Mononuclear cell (primary cell): ENCODE results near the gene ZNF764. TPM values are rescaled to one million over a fixed set of nuclear protein-coding genes. Genes with fewer than 3 reads are reported as not detected.

Experiments used
- H3K27me3 ChIP-seq: 2 replicates; pipeline ENCODE4 v1.6.0; 2011; ENCODE audit warnings: low read length, control low read depth; ENCODE audit not compliant: insufficient read depth
- H3K4me1 ChIP-seq: 2 replicates; pipeline ENCODE4 v1.5.1; 2011; ENCODE audit warnings: mild to moderate bottlenecking, low read length, control low read depth; ENCODE audit not compliant: insufficient read depth
- H3K4me3 ChIP-seq: 2 replicates; pipeline ENCODE4 v1.5.1; 2011; ENCODE audit warnings: mild to moderate bottlenecking, low read length, moderate library complexity
- H3K9me3 ChIP-seq: 2 replicates; pipeline ENCODE4 v1.5.1; 2011; ENCODE audit warnings: low read depth, mild to moderate bottlenecking, control low read depth, low read length
- total RNA-seq: library from RNA; depleted of rRNA; stranded (reverse); fragments of >200 nt; gene quantifications from one replicate; pipeline ENCODE4 v1.2.3, GENCODE V29; 2012

The ZNF764 gene
- total RNA-seq, 1 donor: 10.5 TPM

DNA sequence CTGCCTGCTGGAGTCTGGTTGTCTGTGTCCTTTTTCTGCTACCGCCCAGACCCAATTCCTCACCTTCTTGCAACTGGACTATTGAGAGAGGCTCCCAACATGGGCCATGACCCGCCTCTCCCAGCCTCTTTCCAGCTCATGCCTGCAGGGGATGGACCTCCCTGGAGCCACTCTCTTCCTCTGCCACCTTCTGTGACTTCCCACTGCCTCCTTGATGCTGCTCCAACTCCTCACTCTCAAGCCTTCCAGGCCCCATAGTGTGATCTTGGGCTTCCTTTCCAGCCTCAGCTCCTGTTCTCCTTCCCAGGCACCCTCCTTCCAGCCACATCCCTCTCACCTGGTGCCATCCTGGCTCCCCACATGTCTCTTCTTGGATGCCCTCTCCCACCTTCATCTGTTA, 42.9 kb downstream of the ZNF764 start:
- Histone ChIP-seq H3K9me3 (no peaks in the 10 kb centered on the region), H3K4me3 (no peak overlapping the region), H3K27me3 (no peaks in the 10 kb centered on the region), H3K4me1 (no peaks in the 10 kb centered on the region)

DNA sequence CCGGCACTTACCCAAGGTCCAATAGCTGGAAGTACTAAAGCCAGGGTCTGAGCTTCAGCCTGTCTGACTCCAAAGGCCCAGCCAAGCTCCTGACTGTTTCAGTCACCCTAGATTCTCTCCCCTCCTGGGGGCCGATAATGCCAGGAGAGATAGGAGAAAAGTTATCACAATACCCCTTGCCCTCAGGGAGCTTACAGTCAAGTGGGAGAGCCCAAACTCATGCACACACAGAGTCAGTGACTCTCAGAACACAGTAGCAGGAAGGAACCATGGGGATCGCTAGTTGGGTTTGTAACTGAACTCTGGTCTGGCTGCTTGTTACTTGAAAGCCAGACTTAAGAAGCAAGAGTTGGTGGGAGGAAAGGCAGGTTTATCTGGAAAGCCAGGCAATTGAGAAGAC, 46.7 kb downstream of the ZNF764 start:
- Histone ChIP-seq H3K4me1 (no peaks in the 10 kb centered on the region), H3K4me3 (no peak overlapping the region), H3K27me3 (no peaks in the 10 kb centered on the region), H3K9me3 (no peaks in the 10 kb centered on the region)

DNA sequence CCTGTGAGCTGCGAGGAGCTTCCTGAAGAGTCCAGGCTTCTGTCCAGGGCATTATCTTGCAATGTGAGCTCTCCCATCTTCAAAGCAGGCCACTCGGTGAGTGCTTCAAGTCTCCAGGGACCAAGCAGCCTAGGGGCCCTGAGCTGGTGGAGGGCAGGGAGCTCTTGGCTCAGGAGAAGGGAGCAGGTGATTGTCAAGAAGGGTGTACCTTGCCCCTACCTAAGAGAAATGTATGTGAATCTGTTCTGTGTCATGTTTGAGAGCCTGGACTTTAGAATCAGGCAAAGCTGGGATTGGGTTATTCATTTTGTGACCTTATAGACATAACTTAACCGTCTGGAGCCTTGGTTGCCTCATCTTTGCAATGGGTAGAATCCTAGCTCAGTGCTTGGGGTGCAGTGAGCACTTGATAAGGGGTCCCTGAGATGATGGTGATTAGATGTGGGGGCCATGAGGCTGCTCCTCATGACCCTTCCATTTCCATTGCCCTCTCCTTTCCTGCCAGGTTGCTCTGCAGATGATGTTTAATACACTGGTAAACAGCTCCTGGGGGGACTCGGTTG, 47.7 kb downstream of the ZNF764 start:
- Histone ChIP-seq H3K27me3 (no peaks in the 10 kb centered on the region), H3K9me3 (no peaks in the 10 kb centered on the region)

DNA sequence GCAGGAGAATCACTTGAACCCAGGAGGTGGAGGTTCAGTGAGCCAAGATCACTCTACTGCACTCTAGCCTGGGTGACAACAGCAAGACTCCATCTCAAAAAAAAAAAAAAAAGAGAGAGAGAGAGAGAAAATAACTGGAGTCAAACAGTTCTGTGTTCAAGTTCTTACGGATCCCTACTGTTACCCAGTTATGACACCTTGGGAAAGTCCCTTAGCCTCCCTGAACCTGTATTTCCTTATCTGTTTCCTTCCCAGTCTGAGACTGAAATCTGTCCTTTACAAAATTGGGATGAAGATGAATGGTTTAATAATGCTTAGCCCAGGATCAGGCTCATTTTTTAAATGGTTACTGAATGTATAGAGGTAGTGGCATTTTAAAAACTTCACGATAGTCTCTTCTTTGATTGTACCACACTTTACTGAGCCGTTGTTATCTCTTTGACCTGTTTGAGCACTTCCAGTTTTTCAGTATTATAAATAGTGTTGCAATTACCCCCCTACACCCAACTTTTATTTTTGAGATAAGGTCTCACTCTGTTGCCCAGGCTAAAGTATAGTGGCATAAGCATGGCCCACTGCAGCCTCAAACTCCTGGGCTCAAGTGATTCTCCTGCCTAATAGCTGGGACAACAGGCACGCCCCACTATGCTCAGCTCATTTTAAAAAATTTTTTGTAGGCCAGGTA, 49.0 kb downstream of the ZNF764 start:
- no peaks in the 10 kb centered on the region for H3K4me1 ChIP-seq
- no peak overlapping the region for H3K4me3 ChIP-seq
- no peaks in the 10 kb centered on the region for H3K9me3 ChIP-seq
- H3K27me3 ChIP-seq: no peaks in the 10 kb centered on the region

More for the DNA sequence above, 47.7 kb downstream of the ZNF764 start:
- Histone ChIP-seq H3K4me1 (no peaks in the 10 kb centered on the region), H3K4me3 (no peak overlapping the region)

Other genes starting within 250 kb of the ZNF764 start
- gene CD2BP2, start 203.1 kb downstream of the ZNF764 start, total RNA-seq: 21.5 TPM
- 12.0 TPM for gene TBC1D10B, start 187.9 kb downstream of the ZNF764 start, total RNA-seq
- 2.1 TPM for gene MYL11, start 183.6 kb downstream of the ZNF764 start, total RNA-seq
- 38.7 TPM for gene SEPTIN1, start 175.8 kb downstream of the ZNF764 start, total RNA-seq
- gene ZNF48, start 163.0 kb downstream of the ZNF764 start, total RNA-seq: 3.8 TPM
- 1.0 TPM for gene ZNF771, start 150.8 kb downstream of the ZNF764 start, total RNA-seq
- 4.1 TPM for gene DCTPP1, start 128.3 kb downstream of the ZNF764 start, total RNA-seq
- 11.4 TPM for gene SEPHS2, start 112.5 kb downstream of the ZNF764 start, total RNA-seq
- 150 TPM for gene ITGAL, start 85.6 kb downstream of the ZNF764 start, total RNA-seq
- gene ZNF768, start 31.8 kb downstream of the ZNF764 start, total RNA-seq: 5.7 TPM
- gene ZNF747, start 23.5 kb downstream of the ZNF764 start, total RNA-seq: 6.0 TPM
- 9.4 TPM for gene ZNF688, start 13.3 kb upstream of the ZNF764 start, total RNA-seq
- 2.6 TPM for gene ZNF785, start 27.3 kb upstream of the ZNF764 start, total RNA-seq
- gene ZNF689, start 52.0 kb upstream of the ZNF764 start, total RNA-seq: 14.9 TPM
- gene PRR14, start 92.6 kb upstream of the ZNF764 start, total RNA-seq: 20.8 TPM
- gene FBRS, start 100.1 kb upstream of the ZNF764 start, total RNA-seq: 100 TPM
- gene SRCAP, start 140.8 kb upstream of the ZNF764 start, total RNA-seq: 16.5 TPM
- 15.7 TPM for gene PHKG2, start 190.1 kb upstream of the ZNF764 start, total RNA-seq
- 2.2 TPM for gene CFAP119, start 203.7 kb upstream of the ZNF764 start, total RNA-seq
- gene RNF40, start 203.9 kb upstream of the ZNF764 start, total RNA-seq: 44.1 TPM
- 3.4 TPM for gene ZNF629, start 228.8 kb upstream of the ZNF764 start, total RNA-seq